ENCODE results near the gene PTPN13.

The PTPN13 gene

GRCh38 chr4:86564795-86565194 is 29.3 kb upstream of the PTPN13 start:
- Histone ChIP-seq H3K4me3 (IDR thresholded peaks at IDR 0.05; ENCODE audit: insufficient read depth, low read depth, low read length) (no peak overlapping the region), H3K9ac (no peak overlapping the region), H3K27me3 (ENCODE audit: insufficient read depth, low read depth) (no peaks in the 10 kb centered on the region), H3K4me1 (ENCODE audit: low read depth, poor library complexity, severe bottlenecking) (no peaks in the 10 kb centered on the region), H3K4me2 (no peak overlapping the region), H3K36me3 (ENCODE audit: insufficient read depth) (no peaks in the 10 kb centered on the region), H2AFZ (ENCODE audit: low read depth) (no peak overlapping the region), H4K20me1 (ENCODE audit: insufficient read depth) (no peaks in the 10 kb centered on the region), H3K79me2 (ENCODE audit: insufficient read depth, low read depth) (no peaks in the 10 kb centered on the region), H3K27ac (no peak overlapping the region)
- no peak for TF ChIP-seq CTCF (conservative IDR thresholded peaks at IDR 0.05; ENCODE audit: low read depth, low read length)

GRCh38 chr4:86565651-86566050 is 28.5 kb upstream of the PTPN13 start:
- H3K4me2 ChIP-seq = no peak overlapping the region
- no peak overlapping the region for H3K9ac ChIP-seq
- TF ChIP-seq CTCF (conservative IDR thresholded peaks at IDR 0.05; ENCODE audit: low read depth, low read length) = no peak
- no peak overlapping the region for H3K4me3 ChIP-seq (IDR thresholded peaks at IDR 0.05; ENCODE audit: insufficient read depth, low read depth, low read length)
- H2AFZ ChIP-seq (ENCODE audit: low read depth) = no peak overlapping the region
- no peaks in the 10 kb centered on the region for H3K79me2 ChIP-seq (ENCODE audit: insufficient read depth, low read depth)
- H3K27me3 ChIP-seq (ENCODE audit: insufficient read depth, low read depth) = no peaks in the 10 kb centered on the region
- no peaks in the 10 kb centered on the region for H4K20me1 ChIP-seq (ENCODE audit: insufficient read depth)
- H3K27ac ChIP-seq = no peak overlapping the region
- no peaks in the 10 kb centered on the region for H3K4me1 ChIP-seq (ENCODE audit: low read depth, poor library complexity, severe bottlenecking)
- H3K36me3 ChIP-seq (ENCODE audit: insufficient read depth) = no peaks in the 10 kb centered on the region

- Histone ChIP-seq H3K4me1 (ENCODE audit: low read depth, poor library complexity, severe bottlenecking) (no peaks in the 10 kb centered on the region), H3K4me3 (IDR thresholded peaks at IDR 0.05; ENCODE audit: insufficient read depth, low read depth, low read length) (no peak overlapping the region), H3K27me3 (ENCODE audit: insufficient read depth, low read depth) (no peaks in the 10 kb centered on the region), H3K27ac (no peak overlapping the region), H3K4me2 (no peak overlapping the region), H4K20me1 (ENCODE audit: insufficient read depth) (no peaks in the 10 kb centered on the region), H2AFZ (ENCODE audit: low read depth) (no peak overlapping the region), H3K79me2 (ENCODE audit: insufficient read depth, low read depth) (no peaks in the 10 kb centered on the region), H3K9ac (no peak overlapping the region), H3K36me3 (ENCODE audit: insufficient read depth) (no peaks in the 10 kb centered on the region)
- TF ChIP-seq CTCF (conservative IDR thresholded peaks at IDR 0.05; ENCODE audit: low read depth, low read length) = no peak
Observed at GRCh38 chr4:86569103-86569870, 24.8 kb upstream of the PTPN13 start.

- no peaks in the 10 kb centered on the region for H3K4me1 ChIP-seq (ENCODE audit: low read depth, poor library complexity, severe bottlenecking)
- no peaks in the 10 kb centered on the region for H3K27me3 ChIP-seq (ENCODE audit: insufficient read depth, low read depth)
- H3K27ac ChIP-seq = no peak overlapping the region
- no peak for TF ChIP-seq CTCF (conservative IDR thresholded peaks at IDR 0.05; ENCODE audit: low read depth, low read length)
- no peak overlapping the region for H3K4me3 ChIP-seq (IDR thresholded peaks at IDR 0.05; ENCODE audit: insufficient read depth, low read depth, low read length)
- no peaks in the 10 kb centered on the region for H3K79me2 ChIP-seq (ENCODE audit: insufficient read depth, low read depth)
- H3K4me2 ChIP-seq = no peak overlapping the region
- no peak overlapping the region for H3K9ac ChIP-seq
- no peak overlapping the region for H2AFZ ChIP-seq (ENCODE audit: low read depth)
- no peaks in the 10 kb centered on the region for H4K20me1 ChIP-seq (ENCODE audit: insufficient read depth)
- no peaks in the 10 kb centered on the region for H3K36me3 ChIP-seq (ENCODE audit: insufficient read depth)
Observed at GRCh38 chr4:86579941-86580340, 14.2 kb upstream of the PTPN13 start.
